WI38 (cell line): Measurements from ENCODE around the gene ERP27.

Experiments
- H3K4me3 ChIP-seq: 2 replicates; pipeline ENCODE4 v1.5.1; 2011; ENCODE audit warnings: low read depth, mild to moderate bottlenecking, control low read depth, low read length
- TF ChIP-seq, protein P1 (sequence below): IDR thresholded peaks from 2 replicates; pipeline ENCODE4 v1.5.1; 2012; ENCODE audit warnings: low read depth, mild to moderate bottlenecking, control low read depth, low read length

Gene ERP27

DNA sequence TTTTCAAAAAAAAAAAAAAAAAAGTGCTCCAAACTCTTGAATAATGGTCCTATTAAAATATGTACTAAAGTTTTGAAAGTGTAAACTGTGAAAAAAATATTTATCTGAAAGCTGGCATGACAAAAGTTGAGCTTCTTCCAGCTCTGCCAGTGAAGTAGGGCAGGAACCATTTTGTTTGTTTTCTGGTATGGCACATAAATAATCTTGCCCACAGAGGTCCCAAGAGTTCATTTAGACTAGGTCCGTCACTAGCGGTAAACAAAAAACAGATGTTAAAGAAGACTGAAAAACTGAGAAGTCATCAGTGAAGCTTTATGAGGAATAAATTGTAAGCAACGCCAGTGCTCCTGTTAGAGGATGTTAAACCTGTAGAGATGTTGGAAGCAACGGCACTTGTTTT lies 7.0 kb downstream of the ERP27 start:
- TF ChIP-seq, protein P1, sequence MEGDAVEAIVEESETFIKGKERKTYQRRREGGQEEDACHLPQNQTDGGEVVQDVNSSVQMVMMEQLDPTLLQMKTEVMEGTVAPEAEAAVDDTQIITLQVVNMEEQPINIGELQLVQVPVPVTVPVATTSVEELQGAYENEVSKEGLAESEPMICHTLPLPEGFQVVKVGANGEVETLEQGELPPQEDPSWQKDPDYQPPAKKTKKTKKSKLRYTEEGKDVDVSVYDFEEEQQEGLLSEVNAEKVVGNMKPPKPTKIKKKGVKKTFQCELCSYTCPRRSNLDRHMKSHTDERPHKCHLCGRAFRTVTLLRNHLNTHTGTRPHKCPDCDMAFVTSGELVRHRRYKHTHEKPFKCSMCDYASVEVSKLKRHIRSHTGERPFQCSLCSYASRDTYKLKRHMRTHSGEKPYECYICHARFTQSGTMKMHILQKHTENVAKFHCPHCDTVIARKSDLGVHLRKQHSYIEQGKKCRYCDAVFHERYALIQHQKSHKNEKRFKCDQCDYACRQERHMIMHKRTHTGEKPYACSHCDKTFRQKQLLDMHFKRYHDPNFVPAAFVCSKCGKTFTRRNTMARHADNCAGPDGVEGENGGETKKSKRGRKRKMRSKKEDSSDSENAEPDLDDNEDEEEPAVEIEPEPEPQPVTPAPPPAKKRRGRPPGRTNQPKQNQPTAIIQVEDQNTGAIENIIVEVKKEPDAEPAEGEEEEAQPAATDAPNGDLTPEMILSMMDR, result no peak
- H3K4me3 ChIP-seq, result no peak overlapping the region

DNA sequence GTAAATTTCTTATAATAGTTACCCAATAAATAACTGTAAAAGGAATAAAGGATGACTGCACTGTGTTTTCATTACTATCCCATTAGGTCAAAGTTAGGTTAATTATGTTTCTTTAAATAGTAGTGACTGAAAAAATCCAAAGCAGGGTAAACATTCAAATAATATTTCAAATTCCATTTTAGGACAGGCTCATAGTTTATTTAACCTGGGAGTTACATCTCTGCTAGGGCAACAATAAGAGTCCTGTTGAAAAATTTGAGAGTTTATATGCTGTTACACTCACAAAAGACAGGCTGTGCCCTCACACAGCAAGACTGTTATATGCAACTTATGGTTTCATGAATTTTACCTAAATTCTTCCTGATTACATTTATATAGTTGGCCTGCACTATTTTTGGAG lies 8.0 kb downstream of the ERP27 start:
- TF ChIP-seq, protein P1, result no peak
- H3K4me3 ChIP-seq, result no peak overlapping the region

DNA sequence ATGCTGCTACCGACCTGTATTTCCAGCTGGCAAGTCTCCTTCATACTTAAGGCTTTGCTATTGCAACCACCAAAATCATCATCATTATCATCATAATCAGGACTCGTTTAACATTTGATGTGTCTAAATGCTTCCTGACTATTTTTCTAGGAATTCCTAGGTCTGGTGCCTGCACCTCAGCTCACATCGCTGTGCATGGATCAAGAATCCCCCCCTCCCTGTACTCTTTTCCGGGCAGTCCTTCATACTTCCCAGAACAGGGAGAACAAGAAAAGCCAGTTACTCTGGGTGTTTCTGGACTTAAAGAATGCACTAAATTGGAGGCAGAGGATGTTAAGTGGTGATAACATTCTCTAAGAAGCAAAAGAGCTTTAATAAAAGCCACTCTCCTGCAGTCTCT lies 9.4 kb downstream of the ERP27 start:
- H3K4me3 ChIP-seq, result no peak overlapping the region
- TF ChIP-seq, protein P1, result no peak

DNA sequence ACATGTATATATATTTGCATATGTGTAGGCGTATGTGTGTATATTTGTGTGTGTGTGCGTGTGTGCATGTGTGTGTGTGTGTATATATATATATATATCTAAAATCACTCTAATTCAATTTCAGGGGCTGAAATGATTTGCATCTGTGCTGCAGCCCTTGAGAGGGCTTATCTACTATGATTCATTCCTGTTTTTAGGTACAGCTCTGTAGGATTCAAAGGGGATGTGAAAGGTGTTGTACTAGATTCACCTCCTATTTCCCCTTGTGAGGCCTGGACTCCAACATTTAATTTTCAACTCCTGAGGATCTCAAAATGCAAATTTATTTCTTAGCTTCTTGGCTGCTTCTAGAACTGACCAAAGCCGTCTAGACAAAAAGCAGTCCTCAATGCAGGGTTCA lies 11.1 kb downstream of the ERP27 start:
- no peak overlapping the region for H3K4me3 ChIP-seq
- TF ChIP-seq, protein P1, result no peak

DNA sequence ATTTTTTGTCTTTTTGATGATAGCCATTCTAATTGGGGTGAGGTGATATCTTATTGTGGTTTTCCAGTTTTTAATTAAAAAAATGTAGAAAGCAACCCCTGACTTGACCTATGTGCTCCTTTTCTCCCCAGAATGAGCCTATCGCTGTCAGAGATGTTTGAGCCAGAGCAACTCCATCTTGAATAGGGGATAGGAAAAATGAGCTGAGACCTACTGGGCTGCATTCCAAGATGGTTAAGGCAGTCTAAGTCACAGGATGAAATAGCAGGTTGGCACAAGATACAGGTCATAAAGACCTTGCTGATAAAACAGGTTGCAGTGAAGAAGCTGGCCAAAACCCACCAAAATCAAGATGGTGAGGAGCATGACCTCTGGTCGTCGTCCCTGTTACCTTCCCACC lies 13.8 kb downstream of the ERP27 start:
- TF ChIP-seq, protein P1, result no peak
- H3K4me3 ChIP-seq, result no peak overlapping the region

DNA sequence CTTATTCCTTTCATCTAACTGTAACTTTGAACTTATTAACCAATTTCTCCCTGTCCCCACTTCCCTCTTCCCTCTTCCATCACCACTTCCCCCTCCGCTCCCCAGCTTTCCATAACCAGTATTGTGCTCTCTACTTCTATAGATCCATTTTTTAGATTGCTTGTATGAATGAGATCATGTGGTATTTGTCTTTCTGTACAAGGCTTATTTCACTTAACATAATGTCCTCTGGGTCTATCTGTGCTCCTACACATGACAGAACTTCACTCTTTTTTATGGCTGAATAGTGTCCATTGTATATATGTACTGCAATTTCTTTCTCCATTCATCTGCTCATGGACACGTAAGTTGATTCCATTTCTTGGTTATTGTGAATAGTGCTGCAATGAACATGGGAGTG lies 14.4 kb downstream of the ERP27 start:
- TF ChIP-seq, protein P1, result no peak
- no peak overlapping the region for H3K4me3 ChIP-seq

DNA sequence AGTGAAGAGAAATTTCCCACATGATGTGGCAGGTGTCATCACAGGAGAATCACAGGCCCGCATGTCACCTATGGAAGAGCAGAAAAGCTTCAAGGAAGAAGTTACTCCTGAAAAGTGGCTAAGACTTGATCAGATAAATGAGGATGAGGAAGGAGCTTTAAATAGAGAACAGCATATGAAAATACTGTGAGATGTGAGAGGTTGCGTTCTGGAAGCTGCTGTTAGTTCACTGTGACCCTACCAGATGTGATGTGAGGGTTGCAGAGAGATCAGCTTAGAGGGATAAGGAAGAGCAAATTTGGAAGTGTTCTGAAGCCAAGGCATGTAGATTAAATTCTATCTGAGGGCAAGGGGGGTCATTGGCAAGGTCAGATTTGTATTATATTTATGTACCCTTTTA lies 17.1 kb downstream of the ERP27 start:
- TF ChIP-seq, protein P1, result no peak

More for the DNA sequence above, 17.1 kb downstream of the ERP27 start:
- no peak overlapping the region for H3K4me3 ChIP-seq
